OCI-LY3 (cell line): ENCODE data around the gene ABCB4.

Experiments used
- H2AFZ ChIP-seq: fragments of 200-600, 300-600 bp; shearing (Covaris generic); 2 replicates; pipeline ENCODE4 v1.6.0; 2014; ENCODE audit warnings: antibody characterized with exemption, low read depth, low read length
- H3K27ac ChIP-seq: fragments of 200-600, 300-600 bp; sonication (generic); 2 replicates; pipeline ENCODE4 v1.5.1; 2014; ENCODE audit warnings: mild to moderate bottlenecking, low read length, moderate library complexity, mixed read lengths
- H3K27me3 ChIP-seq: fragments of 200-600, 300-600 bp; sonication (generic); 2 replicates; pipeline ENCODE4 v1.6.1; 2014; ENCODE audit warnings: low read depth, low read length, mixed read lengths
- H3K36me3 ChIP-seq: fragments of 200-600, 300-600 bp; sonication (generic); replicated peaks from 2 replicates; pipeline ENCODE3; 2014; ENCODE audit warnings: low read depth, low read length, mixed read lengths
- H3K4me1 ChIP-seq: fragments of 300-600, 200-600 bp; sonication (generic); 2 replicates; pipeline ENCODE4 v1.6.1; 2014; ENCODE audit warnings: low read length, mixed read lengths
- H3K4me2 ChIP-seq: fragments of 200-600, 300-600 bp; sonication (generic); 2 replicates; pipeline ENCODE4 v1.6.1; 2014; ENCODE audit warnings: low read length, mixed read lengths
- H3K4me3 ChIP-seq: fragments of 300-600, 200-600 bp; sonication (generic); 2 replicates; pipeline ENCODE4 v1.5.1; 2014; ENCODE audit warnings: antibody characterized with exemption, mild to moderate bottlenecking, low read length, moderate library complexity
- H3K79me2 ChIP-seq: fragments of 300-600, 200-600 bp; shearing (Covaris generic); 2 replicates; pipeline ENCODE4 v1.6.1; 2014; ENCODE audit warnings: mild to moderate bottlenecking, low read length, mixed read lengths
- H3K9ac ChIP-seq: fragments of 300-600, 200-600 bp; shearing (Covaris generic); 2 replicates; pipeline ENCODE4 v1.6.0; 2014; ENCODE audit warnings: mild to moderate bottlenecking, low read length, moderate library complexity
- H3K9me3 ChIP-seq: fragments of 200-600, 300-600 bp; shearing (Covaris generic); 2 replicates; pipeline ENCODE4 v1.6.1; 2014; ENCODE audit warnings: low read length, mixed read lengths; ENCODE audit not compliant: insufficient read depth
- H4K20me1 ChIP-seq: fragments of 200-600, 300-600 bp; sonication (generic); 2 replicates; pipeline ENCODE4 v1.6.1; 2016; ENCODE audit warnings: low read length, mixed read lengths; ENCODE audit not compliant: insufficient read depth
- EZH2phosphoT487 ChIP-seq: fragments of 200-600 bp; shearing (Covaris generic); IDR thresholded peaks from 2 replicates; pipeline ENCODE4 v1.6.1; 2018; ENCODE audit warnings: antibody characterized with exemption, mixed run types, low read depth
- TF ChIP-seq, protein P1 (sequence below): fragments of 200-600, 300-600 bp; sonication (generic); IDR thresholded peaks from 2 replicates; pipeline ENCODE4 v1.5.1; 2014; ENCODE audit warnings: antibody characterized with exemption, low read length, low read depth

ABCB4 gene

GRCh38 chr7:87364246-87364645 lies 111.2 kb downstream of the ABCB4 start:
- no peak for TF ChIP-seq EZH2phosphoT487
- TF ChIP-seq, protein P1, sequence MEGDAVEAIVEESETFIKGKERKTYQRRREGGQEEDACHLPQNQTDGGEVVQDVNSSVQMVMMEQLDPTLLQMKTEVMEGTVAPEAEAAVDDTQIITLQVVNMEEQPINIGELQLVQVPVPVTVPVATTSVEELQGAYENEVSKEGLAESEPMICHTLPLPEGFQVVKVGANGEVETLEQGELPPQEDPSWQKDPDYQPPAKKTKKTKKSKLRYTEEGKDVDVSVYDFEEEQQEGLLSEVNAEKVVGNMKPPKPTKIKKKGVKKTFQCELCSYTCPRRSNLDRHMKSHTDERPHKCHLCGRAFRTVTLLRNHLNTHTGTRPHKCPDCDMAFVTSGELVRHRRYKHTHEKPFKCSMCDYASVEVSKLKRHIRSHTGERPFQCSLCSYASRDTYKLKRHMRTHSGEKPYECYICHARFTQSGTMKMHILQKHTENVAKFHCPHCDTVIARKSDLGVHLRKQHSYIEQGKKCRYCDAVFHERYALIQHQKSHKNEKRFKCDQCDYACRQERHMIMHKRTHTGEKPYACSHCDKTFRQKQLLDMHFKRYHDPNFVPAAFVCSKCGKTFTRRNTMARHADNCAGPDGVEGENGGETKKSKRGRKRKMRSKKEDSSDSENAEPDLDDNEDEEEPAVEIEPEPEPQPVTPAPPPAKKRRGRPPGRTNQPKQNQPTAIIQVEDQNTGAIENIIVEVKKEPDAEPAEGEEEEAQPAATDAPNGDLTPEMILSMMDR = no peak
- Histone ChIP-seq H3K4me1 (no peaks in the 10 kb centered on the region), H3K79me2 (no peaks in the 10 kb centered on the region), H3K4me2 (no peak overlapping the region), H3K36me3 (peaks cover 5% of the 10 kb centered on the region), H3K4me3 (no peak overlapping the region), H2AFZ (no peak overlapping the region), H3K9me3 (no peaks in the 10 kb centered on the region), H3K27ac (no peak overlapping the region), H3K27me3 (no peaks in the 10 kb centered on the region), H3K9ac (no peak overlapping the region), H4K20me1 (no peaks in the 10 kb centered on the region)

DNA sequence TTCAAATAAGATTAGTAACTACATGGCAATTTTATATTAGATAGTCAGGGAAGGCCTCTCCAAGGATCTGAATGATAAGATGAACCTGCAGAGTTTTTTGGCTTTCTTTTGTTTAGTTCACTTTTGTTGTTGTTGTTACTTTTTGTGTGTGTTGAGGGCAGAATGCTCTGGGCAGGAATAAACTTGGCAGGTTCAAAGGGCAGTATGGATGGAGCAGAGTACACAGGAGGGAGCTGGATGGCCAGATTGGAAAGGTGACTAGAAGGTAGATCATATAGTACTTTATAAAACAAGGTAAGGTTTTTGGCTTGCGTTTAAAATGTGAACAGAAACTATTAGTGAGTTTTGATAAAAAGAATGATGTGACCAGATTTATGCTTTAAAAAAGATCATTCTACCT lies 112.1 kb downstream of the ABCB4 start:
- Histone ChIP-seq H3K4me2 (no peak overlapping the region), H3K36me3 (peaks cover 5% of the 10 kb centered on the region), H3K4me1 (no peaks in the 10 kb centered on the region), H3K9me3 (no peaks in the 10 kb centered on the region), H3K27me3 (no peaks in the 10 kb centered on the region), H3K27ac (no peak overlapping the region), H3K4me3 (no peak overlapping the region), H3K9ac (no peak overlapping the region), H4K20me1 (no peaks in the 10 kb centered on the region), H3K79me2 (no peaks in the 10 kb centered on the region), H2AFZ (no peak overlapping the region)
- TF ChIP-seq, protein P1 = no peak
- TF ChIP-seq EZH2phosphoT487 = no peak

DNA sequence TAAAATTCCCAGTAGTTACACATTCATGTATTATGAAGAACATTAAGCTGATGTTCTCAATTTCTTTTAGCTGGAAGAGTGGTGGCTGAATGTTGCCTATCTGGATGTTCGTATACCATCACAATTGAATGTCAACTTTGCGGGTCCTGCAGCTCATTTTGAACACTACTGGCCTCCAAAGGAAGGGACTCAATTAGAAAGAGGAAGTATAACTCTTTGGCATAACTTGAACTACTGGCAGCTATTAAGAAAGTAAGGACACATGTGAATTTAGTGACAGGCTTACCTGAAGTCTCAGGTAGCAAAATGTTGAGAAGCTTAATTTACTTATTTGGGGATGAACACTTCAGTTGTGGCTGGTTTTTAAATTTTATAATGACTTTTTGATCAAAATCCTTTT lies 114.2 kb downstream of the ABCB4 start:
- TF ChIP-seq, protein P1 = no peak
- Histone ChIP-seq H3K27me3 (no peaks in the 10 kb centered on the region), H2AFZ (no peak overlapping the region), H4K20me1 (no peaks in the 10 kb centered on the region), H3K36me3 (peaks cover 3% of the 10 kb centered on the region), H3K4me1 (no peaks in the 10 kb centered on the region), H3K4me3 (no peak overlapping the region), H3K79me2 (no peaks in the 10 kb centered on the region), H3K9me3 (no peaks in the 10 kb centered on the region), H3K9ac (no peak overlapping the region), H3K4me2 (no peak overlapping the region), H3K27ac (no peak overlapping the region)

GRCh38 chr7:87359366-87359765 lies 116.1 kb downstream of the ABCB4 start:
- Histone ChIP-seq H3K9me3 (peaks cover 2% of the 10 kb centered on the region), H3K4me2 (no peak overlapping the region), H2AFZ (no peak overlapping the region), H3K27ac (no peak overlapping the region), H3K79me2 (no peaks in the 10 kb centered on the region), H3K9ac (no peak overlapping the region), H3K4me1 (no peaks in the 10 kb centered on the region), H3K4me3 (no peak overlapping the region), H3K36me3 (peaks cover 10% of the 10 kb centered on the region), H3K27me3 (no peaks in the 10 kb centered on the region), H4K20me1 (no peaks in the 10 kb centered on the region)
- no peak for TF ChIP-seq EZH2phosphoT487
- TF ChIP-seq, protein P1 = no peak
